Smooth muscle cell (in vitro differentiated cells): ENCODE measurements around the gene UTRN. TPM values are rescaled to one million over a fixed set of nuclear protein-coding genes. Genes with fewer than 3 reads are reported as not detected.

ENCODE experiments used
- DNase-seq: peaks from one replicate; lab custom pipeline; 2025; ENCODE audit not compliant: unreplicated experiment; lab: John Stamatoyannopoulos, UW
- H2AFZ ChIP-seq: fragments of 200-600 bp; sonication (generic); 2 replicates; pipeline ENCODE4 v1.6.0; 2016; ENCODE audit warnings: antibody characterized with exemption, low read depth, mild to moderate bottlenecking
- H3F3A ChIP-seq: fragments of 200-600 bp; sonication (generic); 2 replicates; pipeline ENCODE4 v1.6.0; 2017; ENCODE audit warnings: antibody characterized with exemption, low read depth
- H3K27ac ChIP-seq: fragments of 200-600 bp; sonication (generic); 2 replicates; pipeline ENCODE4 v1.5.1; 2016; ENCODE audit warnings: low read depth, mild to moderate bottlenecking
- H3K27me3 ChIP-seq: fragments of 200-600 bp; sonication (generic); 2 replicates; pipeline ENCODE4 v1.6.1; 2016; ENCODE audit warnings: low read depth, mild to moderate bottlenecking
- H3K36me3 ChIP-seq: fragments of 200-600 bp; sonication (generic); 2 replicates; pipeline ENCODE4 v1.5.1; 2016; ENCODE audit warnings: low read depth
- H3K4me1 ChIP-seq: fragments of 200-600 bp; sonication (generic); 2 replicates; pipeline ENCODE4 v1.5.1; 2016; ENCODE audit warnings: low read depth
- H3K4me2 ChIP-seq: fragments of 200-600 bp; sonication (generic); 2 replicates; pipeline ENCODE4 v1.6.0; 2016; ENCODE audit warnings: mild to moderate bottlenecking
- H3K4me3 ChIP-seq: fragments of 200-600 bp; sonication (generic); 2 replicates; pipeline ENCODE4 v1.5.1; 2016; ENCODE audit warnings: mild to moderate bottlenecking
- H3K79me2 ChIP-seq: fragments of 200-600 bp; sonication (generic); 2 replicates; pipeline ENCODE4 v1.6.0; 2016; ENCODE audit warnings: low read depth, mild to moderate bottlenecking
- H3K9ac ChIP-seq: fragments of 200-600 bp; sonication (generic); 2 replicates; pipeline ENCODE4 v1.6.0; 2016; ENCODE audit warnings: low read depth
- H3K9me3 ChIP-seq: fragments of 200-600 bp; sonication (generic); replicated peaks from 2 replicates; pipeline ENCODE4 v1.5.1; 2016; ENCODE audit warnings: low read depth
- H4K20me1 ChIP-seq: fragments of 200-600 bp; sonication (generic); 2 replicates; pipeline ENCODE4 v1.6.0; 2016; ENCODE audit warnings: low read depth
- CTCF ChIP-seq: fragments of 200-600 bp; sonication (generic); IDR thresholded peaks from 2 replicates; pipeline ENCODE4 v1.5.1; 2017; ENCODE audit warnings: borderline replicate concordance, mild to moderate bottlenecking, antibody characterized with exemption; ENCODE audit not compliant: insufficient read depth, poor library complexity, severe bottlenecking
- WGBS: methylation state at CpG from one replicate; pipeline ENCODE4 v1.1.7; 2016; ENCODE audit warnings: low lambda C conversion rate; 5-methylcytosine and 5-hydroxymethylcytosine counted together
- polyA plus RNA-seq: library from polyadenylated mRNA; unstranded; fragments of >200 nt; fragmentation: Nextera tagmentation; extraction: Ambion mirVana; gene quantifications from 2 replicates; pipeline ENCODE4 v1.2.1, GENCODE V29; 2016
- total RNA-seq: library from RNA; depleted of rRNA; stranded (reverse); fragments of >200 nt; gene quantifications from 2 replicates; pipeline ENCODE4 v1.2.3, GENCODE V29; 2014

UTRN gene
- total and polyA plus RNA-seq, 2 experiments from 2014 or later: 12.6 to 47.3 TPM

DNA sequence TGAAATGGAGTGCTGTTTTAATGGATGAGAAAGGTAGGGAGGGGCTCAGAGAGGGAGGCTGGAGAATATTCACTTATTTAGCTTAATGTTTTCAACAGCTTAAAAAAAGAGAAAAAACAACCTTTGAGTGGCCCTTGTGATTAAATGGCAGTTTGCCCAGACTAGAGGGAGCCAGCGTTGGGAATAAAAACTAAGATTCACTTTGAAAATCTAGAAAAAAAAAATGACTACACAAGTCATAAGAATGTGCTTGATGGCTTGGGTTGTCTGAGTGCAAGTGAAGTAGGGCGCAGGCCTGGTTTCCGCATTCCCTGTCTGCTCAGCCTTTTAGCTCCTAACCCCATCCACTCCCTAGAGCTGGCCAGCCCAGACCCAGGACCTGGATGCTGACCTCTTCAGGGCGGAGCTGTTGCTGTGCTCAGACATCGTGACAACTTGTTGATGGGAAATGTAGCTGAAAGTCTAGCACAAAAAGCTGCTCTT lies 28.9 kb downstream of the UTRN start:
- Histone ChIP-seq H3K4me1 (no peaks in the 10 kb centered on the region), H3F3A (no peaks in the 10 kb centered on the region), H2AFZ (no peak overlapping the region), H3K27me3 (no peaks in the 10 kb centered on the region), H3K9ac (no peak overlapping the region), H3K4me3 (no peak overlapping the region), H3K27ac (no peak overlapping the region), H3K4me2 (no peak overlapping the region), H3K9me3 (no peaks in the 10 kb centered on the region), H4K20me1 (no peaks in the 10 kb centered on the region), H3K79me2 (peaks cover 20% of the 10 kb centered on the region), H3K36me3 (peaks cover 4% of the 10 kb centered on the region)
- WGBS: 97% methylated on average over 5 of the region's 5 CpGs
- no peak for TF ChIP-seq CTCF
- no peak for DNase-seq

- Histone ChIP-seq H2AFZ (no peak overlapping the region), H3K36me3 (no peaks in the 10 kb centered on the region), H3K27me3 (no peaks in the 10 kb centered on the region), H3K4me1 (no peaks in the 10 kb centered on the region), H3K4me2 (no peak overlapping the region), H3K9ac (no peak overlapping the region), H3K4me3 (no peak overlapping the region), H4K20me1 (no peaks in the 10 kb centered on the region), H3K79me2 (peaks cover 20% of the 10 kb centered on the region), H3K9me3 (no peaks in the 10 kb centered on the region), H3F3A (no peaks in the 10 kb centered on the region), H3K27ac (no peak overlapping the region)
- WGBS: 90% methylated on average over 1 of the region's 1 CpG
- DNase-seq: no peak
- no peak for TF ChIP-seq CTCF
Measured at GRCh38 chr6:144314562-144314961, 29.4 kb downstream of the UTRN start.

- peaks cover 20% of the 10 kb centered on the region for H3K79me2 ChIP-seq
- H3K9ac ChIP-seq: no peak overlapping the region
- no peak for TF ChIP-seq CTCF
- H3K27ac ChIP-seq: no peak overlapping the region
- H3K4me2 ChIP-seq: no peak overlapping the region
- H3K4me1 ChIP-seq: no peaks in the 10 kb centered on the region
- H2AFZ ChIP-seq: no peak overlapping the region
- H4K20me1 ChIP-seq: no peaks in the 10 kb centered on the region
- WGBS: 98% methylated on average over 16 of the region's 16 CpGs
- H3K9me3 ChIP-seq: no peaks in the 10 kb centered on the region
- no peak for DNase-seq
- H3K27me3 ChIP-seq: no peaks in the 10 kb centered on the region
- no peaks in the 10 kb centered on the region for H3F3A ChIP-seq
- no peaks in the 10 kb centered on the region for H3K36me3 ChIP-seq
- H3K4me3 ChIP-seq: no peak overlapping the region
Measured at GRCh38 chr6:144315226-144315980, 30.3 kb downstream of the UTRN start.
